GM19328 (cell line): ENCODE results near the gene CHST1.

Experiments used
- ATAC-seq: cut with Tn5 transposase; IDR thresholded peaks from one replicate; pipeline ENCODE4 v1.9.1; 2021; ENCODE audit warnings: mild to moderate bottlenecking, moderate library complexity; ENCODE audit not compliant: unreplicated experiment

CHST1 gene

DNA sequence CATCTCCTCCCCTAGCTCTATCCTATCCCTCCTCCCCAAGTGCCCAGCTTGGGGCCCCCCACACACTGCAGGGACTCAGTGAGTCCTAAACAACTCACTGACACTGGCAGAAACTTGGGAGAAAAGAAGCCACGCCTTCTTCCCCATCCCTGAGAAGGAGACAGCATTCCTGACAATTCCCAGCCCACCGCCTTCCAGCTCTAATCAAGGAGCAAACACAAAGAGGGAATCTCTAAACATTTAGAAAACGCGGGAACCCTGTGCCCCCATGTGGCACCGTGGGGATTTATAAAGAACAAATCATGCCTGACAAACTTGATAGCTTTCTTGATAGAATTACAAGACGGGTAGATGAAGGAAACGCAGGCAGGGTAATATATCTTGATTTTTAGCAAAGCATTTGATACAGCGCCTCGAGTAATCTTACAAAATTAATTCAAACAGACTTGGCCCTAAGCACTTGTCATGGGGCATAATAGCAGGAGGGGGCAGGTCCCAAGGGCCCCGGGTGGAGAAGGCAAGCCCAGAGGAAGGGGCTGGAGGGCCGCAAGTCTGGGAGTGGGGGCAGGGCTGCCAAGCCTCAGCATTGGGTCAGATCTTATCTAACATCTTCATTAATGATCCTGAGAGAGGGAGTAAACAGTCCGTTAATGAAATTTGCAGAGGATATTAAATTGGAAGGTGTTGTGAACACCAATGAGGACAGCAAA is 4.5 kb downstream of the CHST1 start:
- no peak for ATAC-seq

DNA sequence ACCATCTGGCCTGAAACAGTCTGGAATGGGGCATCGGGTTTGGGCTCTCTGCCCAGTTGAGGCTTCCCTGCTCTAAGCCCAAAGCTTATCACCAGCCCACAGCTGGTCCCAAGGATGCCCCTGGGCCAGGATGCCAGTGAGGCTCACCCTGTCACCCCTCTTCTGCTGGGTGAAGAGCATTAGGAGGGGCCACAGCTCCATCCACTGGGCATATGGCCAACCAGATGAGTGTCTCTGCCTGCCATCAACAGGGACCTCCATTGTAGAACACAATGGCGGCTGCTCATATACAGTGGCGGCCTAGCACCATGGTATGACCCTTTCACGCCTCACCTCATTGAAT is 5.6 kb downstream of the CHST1 start:
- ATAC-seq = no peak

- no peak for ATAC-seq
Observed at GRCh38 chr11:45659031-45659817, 6.2 kb downstream of the CHST1 start.

GRCh38 chr11:45658292-45658991 is 7.0 kb downstream of the CHST1 start:
- no peak for ATAC-seq

- no peak for ATAC-seq
Observed at GRCh38 chr11:45657496-45658260, 7.7 kb downstream of the CHST1 start.

- no peak for ATAC-seq
Observed at GRCh38 chr11:45655831-45656230, 9.6 kb downstream of the CHST1 start.

- ATAC-seq = no peak
Observed at GRCh38 chr11:45655347-45655756, 10.1 kb downstream of the CHST1 start.

DNA sequence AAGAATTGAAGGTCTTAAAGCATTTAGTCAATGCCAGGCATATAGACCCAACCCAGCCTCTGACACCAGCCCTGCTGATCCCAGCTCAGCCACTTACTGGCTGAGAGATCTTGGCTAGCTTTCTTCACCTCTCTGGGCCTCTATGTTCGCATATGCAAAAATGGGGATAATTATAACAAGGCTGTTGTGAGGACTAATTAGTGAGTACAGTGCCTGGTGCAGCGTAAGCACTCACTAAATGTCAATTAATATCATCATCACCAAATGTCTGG is 10.5 kb downstream of the CHST1 start:
- ATAC-seq = no peak

- no peak for ATAC-seq
Observed at GRCh38 chr11:45654231-45655011, 11.0 kb downstream of the CHST1 start.

DNA sequence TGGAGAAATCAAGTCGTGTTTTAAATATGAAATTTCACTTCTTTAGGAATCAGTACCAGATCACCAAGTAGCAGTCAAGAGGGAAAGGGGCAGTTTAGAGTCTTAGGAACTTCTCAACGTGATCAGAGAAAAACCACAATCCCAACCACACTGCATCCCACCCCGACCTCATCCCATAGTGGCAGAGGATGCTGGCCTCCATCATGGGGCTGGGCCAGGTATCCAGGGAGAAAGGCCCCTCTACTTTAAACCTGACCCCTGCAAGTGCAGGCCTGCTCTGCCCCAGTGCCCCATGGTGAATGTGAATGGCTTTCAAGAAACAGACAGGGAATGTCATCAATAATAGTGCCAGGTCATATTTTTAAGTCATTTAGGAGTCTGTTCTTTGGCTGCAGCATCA is 12.1 kb downstream of the CHST1 start:
- ATAC-seq = no peak

- no peak for ATAC-seq
Observed at GRCh38 chr11:45652781-45653180, 12.6 kb downstream of the CHST1 start.

DNA sequence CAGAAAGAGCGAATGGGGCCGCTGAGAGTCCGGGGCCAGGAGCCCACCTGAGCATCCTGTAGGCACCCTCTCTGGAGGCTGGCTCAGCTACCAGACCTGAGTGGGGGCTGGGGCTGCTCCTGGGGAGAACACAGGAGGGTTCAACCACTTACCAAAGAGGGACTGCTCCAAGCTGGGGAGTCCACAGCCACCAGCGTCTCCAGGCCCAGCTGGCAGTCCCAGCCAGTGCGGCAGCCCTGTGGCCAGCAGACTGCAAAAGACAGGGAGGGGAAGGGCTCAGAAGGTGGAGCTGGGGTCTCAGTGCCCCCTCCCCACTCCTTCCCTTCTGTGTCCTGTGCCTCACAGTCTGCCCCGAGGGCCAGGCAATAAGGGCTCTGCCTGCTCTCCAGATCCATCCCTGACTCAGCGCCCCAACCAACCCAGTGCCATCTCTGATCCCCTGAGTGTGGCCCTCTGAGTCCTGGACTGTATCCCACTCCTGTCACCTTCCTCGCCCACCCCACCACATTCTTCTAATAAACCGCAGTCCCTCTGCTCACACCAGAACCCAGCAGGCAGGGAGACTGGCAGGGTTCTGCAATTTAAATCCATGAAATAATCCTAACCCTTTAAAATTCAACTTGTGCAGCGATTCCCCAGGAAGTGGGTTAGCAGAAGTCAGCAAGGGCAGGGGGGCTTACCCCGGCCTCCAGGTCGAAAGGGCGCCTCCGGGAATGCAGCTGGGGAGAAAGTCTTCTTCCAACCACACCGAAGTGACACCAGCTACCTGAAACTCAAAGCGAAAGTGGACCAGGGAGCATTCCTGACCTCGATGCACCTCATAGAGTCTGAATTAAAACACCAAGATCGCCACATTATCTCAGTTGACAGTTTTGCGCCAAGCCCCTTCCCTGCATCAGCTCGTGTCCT is 13.3 kb downstream of the CHST1 start:
- ATAC-seq = no peak

DNA sequence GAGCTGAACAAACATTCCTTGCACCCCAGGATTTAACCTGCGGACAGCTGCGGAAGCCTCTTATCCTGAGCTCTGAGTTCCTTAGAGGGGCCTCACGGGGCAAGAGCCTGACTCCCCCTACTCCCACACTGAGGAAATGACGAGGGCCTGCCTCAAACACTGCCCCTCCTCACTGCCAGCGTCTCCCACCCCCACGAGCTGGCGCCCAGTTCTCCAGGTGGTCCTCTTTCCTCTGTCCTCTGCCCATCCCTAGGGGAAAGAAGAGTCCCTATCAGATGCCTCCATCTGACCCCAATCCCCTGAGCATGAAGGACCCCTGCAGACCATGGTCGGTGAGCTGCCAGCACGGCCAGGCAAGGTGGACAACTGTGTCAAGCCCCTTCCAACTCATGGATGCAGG is 14.3 kb downstream of the CHST1 start:
- no peak for ATAC-seq

DNA sequence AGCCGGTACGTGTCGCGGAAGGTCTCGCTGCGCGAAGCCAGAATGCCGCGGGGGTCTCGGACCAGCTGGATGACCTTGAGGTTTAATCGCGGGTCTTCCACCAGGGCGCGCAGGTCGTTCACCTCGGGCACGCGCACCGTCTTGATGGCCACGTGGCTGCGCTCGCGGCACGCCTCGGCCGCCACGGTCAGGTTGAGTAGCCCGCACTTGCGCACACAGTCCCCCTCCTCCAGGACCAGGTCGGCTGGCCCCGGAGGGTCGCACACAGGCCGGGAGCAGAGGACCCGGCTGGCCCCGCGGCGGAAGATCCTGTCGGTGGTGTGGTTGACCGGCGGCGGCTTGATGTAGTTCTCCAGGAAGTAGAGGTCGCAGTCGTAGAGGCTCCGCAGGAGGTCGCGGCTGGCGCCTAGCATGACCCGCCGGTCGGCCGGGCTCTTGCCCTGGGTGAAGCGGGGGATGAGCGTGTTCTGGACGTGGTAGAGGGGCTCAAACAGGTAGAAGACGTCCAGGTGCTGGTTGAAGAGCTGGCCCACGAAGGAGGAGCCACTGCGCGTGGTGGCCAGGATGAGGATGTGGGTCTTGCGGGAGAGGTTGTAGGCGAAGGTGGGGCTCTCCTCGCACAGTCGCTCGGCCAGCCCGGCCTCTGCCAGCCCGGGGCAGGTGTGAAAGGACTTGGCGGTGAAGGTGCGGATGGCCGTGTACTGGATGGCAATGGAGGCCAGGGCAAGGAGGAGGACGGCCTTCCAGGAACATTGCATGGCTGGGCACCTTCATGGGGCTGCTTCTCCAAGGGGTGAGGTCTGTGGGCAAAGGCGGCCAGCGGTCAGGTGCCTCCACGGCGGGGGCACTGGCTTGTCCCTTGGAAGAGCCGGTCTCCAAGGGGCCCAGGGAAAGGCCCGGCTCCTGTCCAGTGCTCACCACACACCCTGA is 15.0 kb downstream of the CHST1 start:
- ATAC-seq = no peak

DNA sequence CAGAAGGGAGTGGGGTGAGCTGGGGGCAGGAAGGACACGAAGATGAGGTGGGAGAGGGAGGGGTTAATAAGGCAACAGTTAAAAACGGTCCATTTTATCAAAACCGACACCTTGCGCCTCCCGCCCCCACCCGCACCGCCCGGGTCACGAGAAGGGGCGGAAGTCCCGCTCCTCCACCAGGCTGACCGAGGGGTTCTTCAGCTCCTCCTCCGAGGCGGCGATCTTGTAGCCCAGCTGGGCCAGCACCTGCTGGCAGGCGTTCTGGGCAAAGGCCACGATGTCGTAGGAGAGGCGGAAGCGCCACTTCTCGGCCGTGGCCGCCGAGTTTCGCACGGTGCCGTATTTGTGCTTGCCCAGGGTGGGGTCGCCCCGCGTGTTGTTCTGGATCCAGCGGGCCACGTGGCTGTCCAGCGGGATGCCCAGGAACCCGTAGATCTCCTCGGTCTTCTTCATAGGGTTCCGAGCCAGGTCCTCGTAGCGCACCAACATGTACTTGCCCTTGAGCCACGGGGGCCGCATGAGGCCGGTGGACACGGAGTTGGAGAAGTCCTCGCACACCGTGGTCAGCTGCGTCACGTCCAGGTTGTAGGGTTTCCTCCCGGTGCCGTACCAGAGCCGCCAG is 15.8 kb downstream of the CHST1 start:
- no peak for ATAC-seq

GRCh38 chr11:45648931-45649330 is 16.5 kb downstream of the CHST1 start:
- ATAC-seq = no peak

GRCh38 chr11:45647786-45648185 is 17.6 kb downstream of the CHST1 start:
- ATAC-seq = no peak

GRCh38 chr11:45647329-45647728 is 18.1 kb downstream of the CHST1 start:
- no peak for ATAC-seq
